ENCODE data around the gene TMED8.
"Not testable (repeated sequence)": the region's sequence is repeated elsewhere in the genome, so short reads cannot be mapped to it uniquely, and the experiment has no call there.

Gene TMED8

GRCh38 chr14:77364146-77364545 lies 12.7 kb downstream of the TMED8 start:
- DNase-seq (ENCODE audit: low spot score), result peak; percentile 36

- DNase-seq (ENCODE audit: low spot score), result no peak
These were observed 17.3 kb downstream of the TMED8 start for GRCh38 chr14:77359626-77360025.

GRCh38 chr14:77356899-77357298 lies 20.0 kb downstream of the TMED8 start:
- DNase-seq (ENCODE audit: low spot score), result no peak

- DNase-seq (ENCODE audit: low spot score), result no peak
These were observed 21.1 kb downstream of the TMED8 start for GRCh38 chr14:77355811-77356210.

- DNase-seq (ENCODE audit: low spot score), result no peak
These were observed 23.3 kb downstream of the TMED8 start for GRCh38 chr14:77353469-77354141.

GRCh38 chr14:77347751-77348150 lies 29.1 kb downstream of the TMED8 start:
- DNase-seq (ENCODE audit: low spot score), result no peak

- DNase-seq (ENCODE audit: low spot score), result no peak
These were observed 30.4 kb downstream of the TMED8 start for GRCh38 chr14:77346495-77346894.

- DNase-seq (ENCODE audit: low spot score), result no peak
These were observed 32.4 kb downstream of the TMED8 start for GRCh38 chr14:77344377-77344996.

- DNase-seq (ENCODE audit: low spot score), result no peak
These were observed 33.2 kb downstream of the TMED8 start for GRCh38 chr14:77343662-77344061.

GRCh38 chr14:77342726-77343397 lies 34.0 kb downstream of the TMED8 start:
- DNase-seq (ENCODE audit: low spot score), result no peak

GRCh38 chr14:77340389-77340788 lies 36.5 kb downstream of the TMED8 start:
- no peak for DNase-seq (ENCODE audit: low spot score)

GRCh38 chr14:77339407-77339806 lies 37.5 kb downstream of the TMED8 start:
- DNase-seq (ENCODE audit: low spot score), result peak; percentile 85

- DNase-seq (ENCODE audit: low spot score), result peak; percentile 65
These were observed 38.6 kb downstream of the TMED8 start for GRCh38 chr14:77338302-77338701.

- no peak for DNase-seq (ENCODE audit: low spot score)
These were observed 39.0 kb downstream of the TMED8 start for GRCh38 chr14:77337880-77338279.

GRCh38 chr14:77337255-77337654 lies 39.6 kb downstream of the TMED8 start:
- DNase-seq (ENCODE audit: low spot score), result not testable (repeated sequence)

GRCh38 chr14:77335576-77335975 lies 41.3 kb downstream of the TMED8 start:
- no peak for DNase-seq (ENCODE audit: low spot score)

- no peak for DNase-seq (ENCODE audit: low spot score)
These were observed 47.0 kb downstream of the TMED8 start for GRCh38 chr14:77329872-77330271.

- DNase-seq (ENCODE audit: low spot score), result no peak
These were observed 49.8 kb downstream of the TMED8 start for GRCh38 chr14:77327111-77327510.

- no peak for DNase-seq (ENCODE audit: low spot score)
These were observed 51.2 kb downstream of the TMED8 start for GRCh38 chr14:77325746-77326094.

- no peak for DNase-seq (ENCODE audit: low spot score)
These were observed 51.8 kb downstream of the TMED8 start for GRCh38 chr14:77324816-77325745.

GRCh38 chr14:77324289-77324688 lies 52.6 kb downstream of the TMED8 start:
- DNase-seq (ENCODE audit: low spot score), result no peak

GRCh38 chr14:77323571-77323970 lies 53.3 kb downstream of the TMED8 start:
- DNase-seq (ENCODE audit: low spot score), result no peak
